Fibroblast of lung (primary cell): Measurements from ENCODE around the gene INPP5A.

ENCODE experiments used
- CTCF ChIP-seq, 2 donors: IDR thresholded peaks in 1 of 2; conservative IDR thresholded peaks in 1 of 2; 1 replicate in 1 of 2; 2 replicates in 1 of 2; pipeline ENCODE4 v1.5.1; 2011 to 2012; ENCODE audit warnings: low read length in 2 of 2, control low read depth in 1 of 2, inconsistent platforms in 1 of 2, low read depth in 1 of 2, mild to moderate bottlenecking in 1 of 2
- EZH2 ChIP-seq: IDR thresholded peaks from 2 replicates; pipeline ENCODE4 v1.5.1; 2012; ENCODE audit warnings: low read length, control low read depth, mild to moderate bottlenecking; ENCODE audit errors: missing control alignments

GRCh38 chr10:132813560-132814468 is 276.2 kb downstream of the INPP5A start:
- TF ChIP-seq CTCF (conservative IDR thresholded peaks at IDR 0.05 in 1 of 2, IDR thresholded peaks at IDR 0.05 in 1 of 2; ENCODE audit: low read depth in 1 of 2, low read length in 2 of 2) (no peak), EZH2 (no peak)
